DND-41 (cell line): ENCODE results near the gene CST11.

Experiments used
- ATAC-seq: fragments of 200-7000 bp; cut with Tn5 transposase; 3 replicates; pipeline ENCODE4 v1.9.1; 2021; ENCODE audit warnings: low read depth; ENCODE audit not compliant: insufficient read depth
- DNase-seq: peaks from one replicate; pipeline ENCODE4 v3.0.0-alpha.2; 2020
- H2AFZ ChIP-seq: 2 replicates; pipeline ENCODE4 v1.6.0; 2012; ENCODE audit warnings: low read depth, low read length
- H3K27ac ChIP-seq: 2 replicates; pipeline ENCODE4 v1.5.1; 2012; ENCODE audit warnings: low read length, inconsistent platforms
- H3K27me3 ChIP-seq: fragments of 200-600 bp; sonication (generic); 2 replicates; pipeline ENCODE4 v1.6.0; 2012; ENCODE audit warnings: low read length, mild to moderate bottlenecking, inconsistent platforms; ENCODE audit not compliant: insufficient read depth, poor library complexity
- H3K36me3 ChIP-seq: 2 replicates; pipeline ENCODE4 v1.5.1; 2012; ENCODE audit warnings: low read length, inconsistent platforms; ENCODE audit not compliant: insufficient read depth
- H3K4me1 ChIP-seq: 2 replicates; pipeline ENCODE4 v1.5.1; 2012; ENCODE audit warnings: mild to moderate bottlenecking, low read length; ENCODE audit not compliant: insufficient read depth
- H3K4me2 ChIP-seq: 2 replicates; pipeline ENCODE4 v1.6.0; 2012; ENCODE audit warnings: mild to moderate bottlenecking, moderate library complexity, low read length, inconsistent platforms; ENCODE audit not compliant: insufficient read depth
- H3K4me3 ChIP-seq, 2 experiments: fragments of 200-600 bp in 1 of 2; shearing (Covaris generic) in 1 of 2; 2 replicates each; pipeline ENCODE4 v1.5.1; 2012 to 2016; ENCODE audit warnings: inconsistent platforms in 2 of 2, low read length in 2 of 2, mild to moderate bottlenecking in 2 of 2, low read depth in 1 of 2, moderate library complexity in 1 of 2
- H3K79me2 ChIP-seq: 2 replicates; pipeline ENCODE4 v1.6.0; 2012; ENCODE audit warnings: low read length, inconsistent platforms; ENCODE audit not compliant: insufficient read depth
- H3K9ac ChIP-seq: 2 replicates; pipeline ENCODE4 v1.6.0; 2012; ENCODE audit warnings: low read depth, mild to moderate bottlenecking, inconsistent platforms, low read length, moderate library complexity
- H3K9me3 ChIP-seq: 2 replicates; pipeline ENCODE4 v1.5.1; 2012; ENCODE audit warnings: low read length, moderate library complexity, mild to moderate bottlenecking, inconsistent platforms; ENCODE audit not compliant: insufficient read depth, severe bottlenecking
- H4K20me1 ChIP-seq: 2 replicates; pipeline ENCODE4 v1.6.0; 2012; ENCODE audit warnings: low read length; ENCODE audit not compliant: insufficient read depth
- EZH2 ChIP-seq: IDR thresholded peaks from 3 replicates; pipeline ENCODE4 v1.6.1; 2012; ENCODE audit warnings: borderline replicate concordance, low read depth, mild to moderate bottlenecking, moderate library complexity, low read length, inconsistent platforms; ENCODE audit not compliant: severe bottlenecking
- TF ChIP-seq, protein P1 (sequence below): IDR thresholded peaks from 2 replicates; pipeline ENCODE4 v1.5.1; 2012; ENCODE audit warnings: borderline replicate concordance, low read length, moderate library complexity, mild to moderate bottlenecking; ENCODE audit not compliant: poor library complexity, severe bottlenecking; ENCODE audit errors: extremely low read depth

Gene CST11

DNA sequence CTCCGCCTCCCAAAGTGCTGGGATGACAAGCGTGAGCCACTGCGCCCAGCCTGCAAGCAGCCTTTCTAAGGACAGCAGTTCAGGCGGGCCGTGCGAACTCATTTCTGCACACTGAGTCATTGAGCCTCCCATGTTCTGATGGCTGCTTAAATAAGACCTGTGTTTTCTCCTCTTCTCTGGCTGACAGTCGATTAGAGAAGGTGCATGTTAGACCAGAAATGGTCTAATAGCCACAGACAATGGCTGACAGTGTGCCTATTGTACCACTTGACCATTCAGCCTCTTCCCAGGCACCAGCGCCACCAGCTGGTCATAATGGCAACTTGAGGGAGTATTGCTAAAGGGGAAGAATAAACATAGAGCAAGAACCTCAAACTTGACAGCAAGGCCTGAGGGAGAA, 6.2 kb downstream of the CST11 start:
- H3K4me1 ChIP-seq = no peaks in the 10 kb centered on the region
- H4K20me1 ChIP-seq = peaks cover 5% of the 10 kb centered on the region; the same call in 1 of the 2 replicates
- no peak for TF ChIP-seq EZH2
- TF ChIP-seq, protein P1, sequence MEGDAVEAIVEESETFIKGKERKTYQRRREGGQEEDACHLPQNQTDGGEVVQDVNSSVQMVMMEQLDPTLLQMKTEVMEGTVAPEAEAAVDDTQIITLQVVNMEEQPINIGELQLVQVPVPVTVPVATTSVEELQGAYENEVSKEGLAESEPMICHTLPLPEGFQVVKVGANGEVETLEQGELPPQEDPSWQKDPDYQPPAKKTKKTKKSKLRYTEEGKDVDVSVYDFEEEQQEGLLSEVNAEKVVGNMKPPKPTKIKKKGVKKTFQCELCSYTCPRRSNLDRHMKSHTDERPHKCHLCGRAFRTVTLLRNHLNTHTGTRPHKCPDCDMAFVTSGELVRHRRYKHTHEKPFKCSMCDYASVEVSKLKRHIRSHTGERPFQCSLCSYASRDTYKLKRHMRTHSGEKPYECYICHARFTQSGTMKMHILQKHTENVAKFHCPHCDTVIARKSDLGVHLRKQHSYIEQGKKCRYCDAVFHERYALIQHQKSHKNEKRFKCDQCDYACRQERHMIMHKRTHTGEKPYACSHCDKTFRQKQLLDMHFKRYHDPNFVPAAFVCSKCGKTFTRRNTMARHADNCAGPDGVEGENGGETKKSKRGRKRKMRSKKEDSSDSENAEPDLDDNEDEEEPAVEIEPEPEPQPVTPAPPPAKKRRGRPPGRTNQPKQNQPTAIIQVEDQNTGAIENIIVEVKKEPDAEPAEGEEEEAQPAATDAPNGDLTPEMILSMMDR = peak; percentile 60
- H3K27ac ChIP-seq = no peak overlapping the region
- H2AFZ ChIP-seq = no peak overlapping the region
- DNase-seq = no peak
- no peak overlapping the region for H3K9ac ChIP-seq
- no peak overlapping the region for H3K4me2 ChIP-seq
- ATAC-seq = no peak
- H3K27me3 ChIP-seq = peaks cover 7% of the 10 kb centered on the region
- no peaks in the 10 kb centered on the region for H3K9me3 ChIP-seq
- H3K36me3 ChIP-seq = no peaks in the 10 kb centered on the region
- H3K4me3 ChIP-seq = no peak overlapping the region
- H3K79me2 ChIP-seq = no peaks in the 10 kb centered on the region

DNA sequence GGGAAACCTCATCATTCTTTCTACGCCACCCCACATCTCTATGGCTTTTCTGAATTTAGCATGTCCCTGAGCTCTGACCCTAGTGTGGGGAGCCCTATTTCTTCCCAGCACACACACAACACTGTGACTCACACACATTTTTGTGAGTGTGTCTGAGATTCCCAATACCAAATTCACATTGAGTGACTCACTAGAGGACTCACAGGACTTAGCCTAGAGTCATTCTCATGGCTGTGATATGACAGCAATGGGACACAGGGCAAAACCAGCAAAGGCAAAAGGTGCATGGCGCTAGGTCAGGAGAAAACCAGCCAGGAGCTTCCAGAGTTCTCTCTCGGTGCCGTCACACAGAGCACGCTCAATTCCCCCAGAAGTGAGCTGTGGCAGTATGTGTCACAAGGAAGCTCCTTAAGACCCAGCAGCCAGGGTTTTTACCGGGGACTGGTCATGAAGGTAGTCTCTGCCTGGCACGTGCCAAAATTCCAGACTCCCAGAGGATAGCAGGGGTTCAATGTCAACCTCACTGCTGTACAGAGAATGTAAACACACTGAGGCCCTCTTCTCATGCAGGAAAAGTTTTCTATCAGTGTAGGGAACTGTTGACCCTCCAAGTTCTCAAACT, 7.0 kb downstream of the CST11 start:
- DNase-seq (no peak), ATAC-seq (no peak)
- Histone ChIP-seq H3K27ac (no peak overlapping the region), H4K20me1 (peaks cover 5% of the 10 kb centered on the region; the same call in 1 of the 2 replicates), H3K4me3 (no peak overlapping the region), H3K4me1 (no peaks in the 10 kb centered on the region), H3K9ac (no peak overlapping the region), H3K9me3 (no peaks in the 10 kb centered on the region), H3K79me2 (no peaks in the 10 kb centered on the region), H2AFZ (no peak overlapping the region), H3K27me3 (peaks cover 7% of the 10 kb centered on the region), H3K4me2 (no peak overlapping the region), H3K36me3 (no peaks in the 10 kb centered on the region)
- no peak for TF ChIP-seq EZH2
- TF ChIP-seq, protein P1 = no peak

DNA sequence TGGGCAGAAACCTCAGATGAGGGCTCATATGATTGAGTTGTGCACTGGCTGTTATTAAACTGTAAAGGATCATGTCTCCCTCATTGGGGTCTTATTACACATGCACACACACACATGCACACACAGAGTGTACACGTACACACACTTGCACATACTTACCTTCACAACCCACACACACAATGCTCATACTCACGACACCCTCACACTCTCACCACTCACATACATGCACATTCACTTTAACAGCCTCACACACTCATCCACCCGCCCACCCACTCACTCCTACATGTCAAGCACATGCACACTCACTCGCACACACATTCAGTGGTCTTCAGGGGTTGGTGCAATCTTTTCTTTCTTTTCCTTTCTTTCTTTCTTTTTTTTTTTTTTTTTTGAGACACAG, 7.8 kb downstream of the CST11 start:
- peaks cover 7% of the 10 kb centered on the region for H3K27me3 ChIP-seq
- no peak overlapping the region for H2AFZ ChIP-seq
- no peak overlapping the region for H3K27ac ChIP-seq
- H3K4me2 ChIP-seq = no peak overlapping the region
- H3K4me3 ChIP-seq = no peak overlapping the region
- no peak for ATAC-seq
- TF ChIP-seq EZH2 = no peak
- TF ChIP-seq, protein P1 = no peak
- peaks cover 5% of the 10 kb centered on the region; the same call in 1 of the 2 replicates for H4K20me1 ChIP-seq
- no peaks in the 10 kb centered on the region for H3K36me3 ChIP-seq
- H3K9ac ChIP-seq = no peak overlapping the region
- no peaks in the 10 kb centered on the region for H3K9me3 ChIP-seq
- H3K4me1 ChIP-seq = no peaks in the 10 kb centered on the region
- DNase-seq = no peak
- no peaks in the 10 kb centered on the region for H3K79me2 ChIP-seq

DNA sequence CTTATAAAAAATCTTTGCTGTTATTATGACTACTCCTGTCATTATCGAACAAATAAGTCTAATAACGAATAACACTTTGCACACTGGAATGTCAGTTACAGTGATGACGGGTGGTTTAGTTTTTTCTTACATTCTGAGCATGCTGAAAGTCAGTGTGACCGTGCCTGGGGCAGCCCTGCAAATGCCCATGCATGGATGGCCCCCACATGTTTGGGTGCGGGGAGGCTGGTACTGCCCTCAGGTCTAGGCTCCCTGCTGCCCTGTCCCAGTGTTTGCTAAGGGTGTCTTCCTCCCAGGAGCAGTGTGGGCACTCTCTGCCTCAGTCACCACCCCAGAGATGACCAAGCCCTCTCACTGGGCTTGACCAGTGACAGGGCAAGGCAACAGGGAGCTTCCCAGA, 10.2 kb downstream of the CST11 start:
- TF ChIP-seq EZH2 = no peak
- TF ChIP-seq, protein P1 = no peak
- Histone ChIP-seq H3K9me3 (no peaks in the 10 kb centered on the region), H3K36me3 (no peaks in the 10 kb centered on the region), H3K4me2 (no peak overlapping the region), H3K4me1 (no peaks in the 10 kb centered on the region), H3K27me3 (peaks cover 13% of the 10 kb centered on the region), H3K4me3 (no peak overlapping the region), H3K79me2 (no peaks in the 10 kb centered on the region), H3K9ac (no peak overlapping the region), H3K27ac (no peak overlapping the region), H4K20me1 (peaks cover 5% of the 10 kb centered on the region; the same call in 1 of the 2 replicates), H2AFZ (no peak overlapping the region)
- no peak for DNase-seq
- no peak for ATAC-seq
